HepG2 (cell line): ENCODE measurements around the gene CCDC154. TPM values are rescaled to one million over a fixed set of nuclear protein-coding genes. Genes with fewer than 3 reads are reported as not detected.
"Not testable (repeated sequence)": the region's sequence is repeated elsewhere in the genome, so short reads cannot be mapped to it uniquely, and the experiment has no call there.

Source experiments
- ATAC-seq: fragments of 200-7000 bp; cut with Tn5 transposase; 3 replicates; pipeline ENCODE4 v1.9.1; 2020; ENCODE audit warnings: mild to moderate bottlenecking, moderate library complexity
- BruUV-seq: library from RNA; stranded (reverse); fragments of 400-500 nt; replicated peaks from 2 replicates; lab custom pipeline; 2021; lab: Mats Ljungman, UMichigan
- CTCF ChIA-PET: fragments of 300-600 bp; formaldehyde crosslinking; extraction: SDS; loops from one replicate; lab custom pipeline; 2021; ENCODE audit warnings: low total read pairs, inconsistent platforms, low intra/inter-chr PET ratio; lab: Yijun Ruan, JAX
- POLR2A ChIA-PET: fragments of 350-600 bp; sonication (Branson Sonifier 250); formaldehyde crosslinking; loops from one replicate; lab custom pipeline; 2020; ENCODE audit warnings: antibody characterized with exemption, inconsistent platforms; lab: Yijun Ruan, JAX
- DNase-seq: peaks from one replicate; pipeline ENCODE4 v3.0.0-alpha.2; 2015; ENCODE audit warnings: low spot score
- FAIRE-seq: peaks from 3 replicates; lab custom pipeline; 2011; peaks lifted over from hg19 to GRCh38; lab: Jason Lieb, UNC
- H2AFZ ChIP-seq: one replicate; pipeline ENCODE4 v1.6.1; 2011; ENCODE audit warnings: low read length, inconsistent platforms
- H3K27ac ChIP-seq: fragments of 300-600 bp; 3 replicates; pipeline ENCODE4 v1.8.0; 2011; ENCODE audit warnings: mixed run types, mild to moderate bottlenecking, mixed read lengths, low read length, inconsistent platforms; ENCODE audit not compliant: insufficient read depth; ENCODE audit errors: extremely low read length
- H3K27me3 ChIP-seq, 2 experiments: fragments of 200-600 bp in 1 of 2; 2 replicates in 1 of 2; 3 replicates in 1 of 2; pipeline versions ENCODE4 v1.6.0 to v1.8.0; 2011; ENCODE audit warnings: low read length in 2 of 2, mild to moderate bottlenecking in 2 of 2, moderate library complexity in 2 of 2, inconsistent platforms in 1 of 2; ENCODE audit not compliant: insufficient read depth in 2 of 2, control insufficient read depth in 1 of 2
- H3K36me3 ChIP-seq, 2 experiments: fragments of 200-600 bp in 1 of 2; replicated peaks in 1 of 2; 2 replicates in 1 of 2; 3 replicates in 1 of 2; pipeline versions ENCODE4 v1.5.1 to v1.8.0; 2011; ENCODE audit warnings: low read length in 2 of 2, inconsistent platforms in 1 of 2; ENCODE audit not compliant: insufficient read depth in 2 of 2, control insufficient read depth in 1 of 2
- H3K4me1 ChIP-seq: 2 replicates; pipeline ENCODE4 v1.5.1; 2012; ENCODE audit warnings: low read length, inconsistent platforms; ENCODE audit not compliant: insufficient read depth
- H3K4me2 ChIP-seq: 2 replicates; pipeline ENCODE4 v1.6.0; 2011; ENCODE audit warnings: low read depth, low read length, inconsistent platforms
- H3K4me3 ChIP-seq, 3 experiments: fragments of 200-600 bp in 1 of 3; sonication (generic), shearing (Covaris generic) in 1 of 3; replicated peaks in 1 of 3; 2 replicates each; pipeline ENCODE4 v1.5.1; 2011 to 2016; ENCODE audit warnings: low read length in 3 of 3, inconsistent platforms in 2 of 3, low read depth in 2 of 3, mild to moderate bottlenecking in 2 of 3, control low read depth in 1 of 3, mixed read lengths in 1 of 3; ENCODE audit not compliant: insufficient read depth in 1 of 3
- H3K79me2 ChIP-seq: one replicate; pipeline ENCODE4 v1.6.1; 2011; ENCODE audit warnings: low read length, inconsistent platforms; ENCODE audit not compliant: insufficient read depth
- H3K9ac ChIP-seq: 2 replicates; pipeline ENCODE4 v1.6.0; 2011; ENCODE audit warnings: mild to moderate bottlenecking, low read depth, low read length, inconsistent platforms; ENCODE audit not compliant: insufficient read depth
- H3K9me3 ChIP-seq: 2 replicates; pipeline ENCODE4 v1.5.1; 2012; ENCODE audit warnings: mild to moderate bottlenecking, low read length
- H4K20me1 ChIP-seq: 2 replicates; pipeline ENCODE4 v1.6.0; 2011; ENCODE audit warnings: inconsistent platforms, mild to moderate bottlenecking, low read length, moderate library complexity; ENCODE audit not compliant: insufficient read depth
- POLR2A ChIP-seq, 2 experiments: IDR thresholded peaks; 2 replicates each; pipeline ENCODE4 v1.6.1; 2011; ENCODE audit warnings: low read depth in 2 of 2, low read length in 2 of 2, mild to moderate bottlenecking in 1 of 2, moderate library complexity in 1 of 2; ENCODE audit not compliant: insufficient read depth in 1 of 2
- ZNF670 ChIP-seq: sonication (generic); formaldehyde crosslinking; IDR thresholded peaks from 2 replicates; pipeline ENCODE4 v1.8.0; 2022; ENCODE audit warnings: mild to moderate bottlenecking, missing genetic modification reagents, borderline replicate concordance
- ZNF674 ChIP-seq: sonication (generic); formaldehyde crosslinking; IDR thresholded peaks from 2 replicates; pipeline ENCODE4 v1.5.0; 2020; ENCODE audit warnings: low read depth, mild to moderate bottlenecking, missing genetic modification reagents
- WGBS: methylation state at CpG from one replicate; pipeline ENCODE4 v1.1.6; 2017; ENCODE audit warnings: low lambda C conversion rate; 5-methylcytosine and 5-hydroxymethylcytosine counted together
- in situ Hi-C: cut with HindIII; loops from 2 replicates; pipeline ENCODE4 v1.10.0; 2017; ENCODE audit warnings: low pct_unique_long_range_greater_than_20kb; ENCODE audit not compliant: extremely low pct_ligation_motif_present
- intact Hi-C: fragments of 100-400 bp; cut with micrococcal nuclease; formaldehyde crosslinking; loops from one replicate; pipeline ENCODE4 v1.10.0; 2022; ENCODE audit not compliant: unreplicated experiment
- polyA plus RNA-seq, 8 experiments: library from polyadenylated mRNA; depleted of rRNA in 3 of 8; stranded (reverse) in 7 of 8; unstranded in 1 of 8; fragments of >200 nt; fragmentation: Illumina TruSeq in 4 of 8; extraction: Trizol in 4 of 8; gene quantifications; 2 replicates each; pipeline versions ENCODE4 v1.2.1 to v1.2.3, GENCODE V29; 2011 to 2016; ENCODE audit warnings: low read depth in 4 of 8, missing spikeins in 1 of 8, mixed read lengths in 1 of 8; ENCODE audit not compliant: insufficient read depth in 1 of 8
- total RNA-seq, 5 experiments: library from RNA; depleted of rRNA; stranded (reverse); fragments of >200 nt; fragmentation: Illumina TruSeq; extraction: Trizol; gene quantifications; 2 replicates each; pipeline ENCODE4 v1.2.3, GENCODE V29; 2016; ENCODE audit warnings: low read depth in 1 of 5
- TF ChIP-seq, protein P1 (sequence below): IDR thresholded peaks from 2 replicates; pipeline ENCODE4 v1.6.1; 2016; ENCODE audit warnings: low read depth

The CCDC154 gene
- total and polyA plus RNA-seq, 2 of the 13 experiments (the other 11 are each of a cell fraction or from before 2014, with no cell fraction given) = 0.92 to 1.5 TPM

DNA sequence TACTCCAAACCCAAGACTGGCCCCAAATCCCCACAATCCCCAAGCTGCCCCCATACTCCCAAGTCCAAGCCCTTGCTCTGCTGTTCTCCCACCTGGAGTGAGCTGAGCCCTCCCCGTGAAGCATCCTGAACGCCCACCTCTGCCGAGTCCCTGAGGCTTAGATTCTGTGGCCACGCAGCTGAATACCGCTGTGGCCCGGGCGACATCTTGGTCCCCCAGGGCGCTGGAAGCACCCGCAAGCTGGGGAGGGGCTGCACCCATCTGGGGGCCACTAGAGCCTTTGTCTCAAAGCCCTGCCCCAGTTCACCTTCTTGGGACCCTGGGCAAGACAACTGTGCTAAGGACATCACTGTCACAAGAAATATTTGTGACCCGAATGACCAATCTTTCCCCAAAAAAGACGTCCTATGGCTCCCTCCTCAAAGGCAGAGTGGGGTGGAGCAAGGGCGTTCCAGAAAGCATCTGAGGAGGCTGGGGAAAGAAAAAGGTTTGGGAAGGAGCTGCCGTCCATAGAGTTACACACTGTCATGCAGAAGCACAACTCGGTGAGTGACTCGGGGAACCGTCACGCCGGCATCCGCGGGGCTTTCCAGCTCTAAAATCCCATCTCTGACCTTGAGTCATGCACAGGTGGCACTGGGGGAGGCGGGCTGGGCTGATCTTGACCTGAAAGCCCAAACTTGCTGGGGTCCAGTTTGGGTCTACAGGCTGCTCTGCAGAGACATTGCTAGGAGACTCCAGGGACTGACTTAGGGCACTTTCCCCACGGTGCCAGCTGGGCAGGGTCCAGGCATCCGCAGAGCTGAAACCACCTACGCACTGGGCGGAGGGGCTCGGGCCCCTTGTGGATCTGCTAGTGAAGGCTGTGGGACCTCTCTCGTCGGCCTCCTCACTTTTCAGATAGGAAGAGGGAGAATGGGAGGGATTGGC is 37.8 kb upstream of the CCDC154 start (continued):
- TF ChIP-seq ZNF670 (CRISPR knock-in tag) = no peak

DNA sequence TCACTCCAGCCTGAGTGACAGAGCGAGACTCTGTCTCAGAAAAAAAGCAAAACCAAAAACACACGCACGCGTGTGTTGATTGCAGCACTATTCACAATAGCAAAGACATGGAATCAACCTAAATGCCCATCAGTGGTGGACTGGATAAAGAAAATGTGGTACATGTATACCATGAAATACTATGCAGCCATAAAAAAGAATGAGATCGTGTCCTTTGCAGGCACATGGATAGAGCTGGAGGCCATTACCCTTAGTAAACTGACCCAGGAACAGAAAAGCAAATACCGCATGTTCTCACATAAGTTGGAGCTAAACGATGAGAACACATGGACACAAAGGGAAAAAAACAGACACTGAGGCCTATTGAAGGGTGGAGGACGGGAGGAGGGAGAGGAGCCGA is 34.6 kb upstream of the CCDC154 start:
- H3K36me3 ChIP-seq, H2AFZ ChIP-seq, FAIRE-seq, H3K79me2 ChIP-seq, intact Hi-C loops, H3K4me2 ChIP-seq, H4K20me1 ChIP-seq, H3K9ac ChIP-seq, BruUV-seq, DNase-seq, H3K4me3 ChIP-seq, in situ Hi-C loops, CTCF ChIA-PET, POLR2A ChIA-PET, H3K9me3 ChIP-seq, ATAC-seq, H3K27ac ChIP-seq: not testable (repeated sequence)
- H3K27me3 ChIP-seq = peaks cover 5 to 26% of the 10 kb centered on the region in 2 experiments; a peak in 4 of 5 replicates
- peaks cover 13% of the 10 kb centered on the region for H3K4me1 ChIP-seq
- 56% methylated on average over 9 of the region's 9 CpGs for WGBS

DNA sequence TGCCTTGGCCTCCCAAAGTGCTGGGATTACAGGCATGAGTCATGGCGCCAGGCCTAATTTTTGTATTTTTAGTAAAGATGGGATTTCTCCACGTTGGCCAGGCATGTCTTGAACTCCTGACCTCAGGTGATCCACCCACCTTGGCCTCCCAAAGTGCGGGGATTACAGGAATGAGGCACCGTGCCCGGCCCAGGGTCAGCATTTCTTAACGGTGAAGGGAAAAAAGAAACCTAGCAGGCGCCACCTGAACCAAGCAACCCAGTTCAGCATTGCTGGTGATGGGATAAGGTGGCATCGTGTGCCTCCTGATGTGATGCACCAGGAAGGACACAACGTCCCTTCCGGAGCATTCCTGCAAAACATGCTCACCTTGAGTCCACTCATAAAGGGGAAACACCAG is 32.7 kb upstream of the CCDC154 start:
- Histone ChIP-seq H3K27me3 (peaks cover under 1 to 12% of the 10 kb centered on the region in 2 experiments; a peak in 2 of 5 replicates), H3K9me3 (no peaks in the 10 kb centered on the region), H3K36me3 (no peaks in the 10 kb centered on the region), H3K79me2 (peaks cover 11% of the 10 kb centered on the region), H3K4me1 (peaks cover 32% of the 10 kb centered on the region), H2AFZ (no peak overlapping the region), H3K9ac (no peak overlapping the region), H4K20me1 (no peaks in the 10 kb centered on the region), H3K4me2 (no peak overlapping the region), H3K27ac (no peak overlapping the region), H3K4me3 (no peak overlapping the region)
- POLR2A ChIA-PET = interaction anchor here (1.0 to 1.7 kb wide), 2 partner anchors 9 to 14 kb away, joined by 4 to 6 read pairs; no protein-coding TSS in a partner anchor
- CTCF ChIA-PET = no interaction called here
- ATAC-seq (no peak), DNase-seq (no peak), FAIRE-seq (no peak)
- TF ChIP-seq, protein P1, sequence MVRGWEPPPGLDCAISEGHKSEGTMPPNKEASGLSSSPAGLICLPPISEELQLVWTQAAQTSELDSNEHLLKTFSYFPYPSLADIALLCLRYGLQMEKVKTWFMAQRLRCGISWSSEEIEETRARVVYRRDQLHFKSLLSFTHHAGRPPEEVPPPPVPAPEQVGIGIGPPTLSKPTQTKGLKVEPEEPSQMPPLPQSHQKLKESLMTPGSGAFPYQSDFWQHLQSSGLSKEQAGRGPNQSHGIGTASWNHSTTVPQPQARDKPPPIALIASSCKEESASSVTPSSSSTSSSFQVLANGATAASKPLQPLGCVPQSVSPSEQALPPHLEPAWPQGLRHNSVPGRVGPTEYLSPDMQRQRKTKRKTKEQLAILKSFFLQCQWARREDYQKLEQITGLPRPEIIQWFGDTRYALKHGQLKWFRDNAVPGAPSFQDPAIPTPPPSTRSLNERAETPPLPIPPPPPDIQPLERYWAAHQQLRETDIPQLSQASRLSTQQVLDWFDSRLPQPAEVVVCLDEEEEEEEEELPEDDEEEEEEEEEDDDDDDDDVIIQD (CRISPR knock-in tag) = no peak
- peak in 1 of 2 experiments; percentile 35; a peak in 1 of 4 replicates for TF ChIP-seq POLR2A (IDR thresholded peaks at IDR 0.05; ENCODE audit: insufficient read depth in 1 of 2, low read depth in 2 of 2, low read length in 2 of 2)
- TF ChIP-seq ZNF674 (CRISPR knock-in tag) = no peak
- intact Hi-C loops = no loop called here
- no TSS peak for BruUV-seq
- WGBS = 58% methylated on average over 10 of the region's 10 CpGs
- in situ Hi-C loops = no loop called here
